H1 (cell line): ENCODE measurements around the gene ARHGEF4. TPM values are rescaled to one million over a fixed set of nuclear protein-coding genes. Genes with fewer than 3 reads are reported as not detected.

ENCODE experiments used
- CTCF ChIA-PET: fragments of 300-600 bp; sonication (Branson Sonifier 250); formaldehyde crosslinking; loops from one replicate; lab custom pipeline; 2021; ENCODE audit not compliant: partially characterized antibody; lab: Charles Lee
- POLR2A ChIA-PET: fragments of 300-600 bp; sonication (Branson Sonifier 250); formaldehyde crosslinking; loops from one replicate; lab custom pipeline; 2021; ENCODE audit warnings: inconsistent platforms; ENCODE audit not compliant: partially characterized antibody; lab: Charles Lee
- DNase-seq, 2 experiments: peaks; one replicate each; pipeline versions ENCODE4 v3.0.0 to v3.0.0-alpha.2; 2010 to 2022; ENCODE audit warnings: low spot score in 2 of 2, low read depth in 1 of 2, mixed read lengths in 1 of 2
- FAIRE-seq: peaks from 2 replicates; lab custom pipeline; 2011; peaks lifted over from hg19 to GRCh38; lab: Jason Lieb, UNC
- H2AFZ ChIP-seq: 2 replicates; pipeline ENCODE4 v1.8.1; 2012; ENCODE audit warnings: low read length, inconsistent platforms
- H2AK5ac ChIP-seq: 2 replicates; pipeline ENCODE4 v1.6.1; 2013; ENCODE audit warnings: low read depth, low read length
- H2BK120ac ChIP-seq: replicated peaks from 2 replicates; pipeline ENCODE3; 2013; ENCODE audit warnings: low read depth, low read length, inconsistent platforms
- H2BK12ac ChIP-seq: 2 replicates; pipeline ENCODE4 v1.6.1; 2013; ENCODE audit warnings: low read depth, low read length
- H2BK15ac ChIP-seq: 2 replicates; pipeline ENCODE4 v1.6.1; 2013; ENCODE audit warnings: low read length
- H2BK20ac ChIP-seq: 2 replicates; pipeline ENCODE4 v1.6.1; 2013; ENCODE audit warnings: low read length
- H2BK5ac ChIP-seq: 2 replicates; pipeline ENCODE4 v1.6.1; 2013; ENCODE audit warnings: low read depth, low read length
- H3K14ac ChIP-seq: 2 replicates; pipeline ENCODE4 v1.6.1; 2013; ENCODE audit warnings: inconsistent platforms; ENCODE audit not compliant: insufficient read length
- H3K18ac ChIP-seq: 2 replicates; pipeline ENCODE4 v1.6.1; 2013; ENCODE audit warnings: low read length; ENCODE audit errors: extremely low read depth
- H3K23ac ChIP-seq: 2 replicates; pipeline ENCODE4 v1.6.1; 2013; ENCODE audit warnings: inconsistent platforms; ENCODE audit not compliant: insufficient read length
- H3K23me2 ChIP-seq: 2 replicates; pipeline ENCODE4 v1.6.1; 2013; ENCODE audit warnings: low read depth, low read length
- H3K27ac ChIP-seq: 2 replicates; pipeline ENCODE4 v1.6.1; 2011; ENCODE audit warnings: low read depth, low read length, inconsistent platforms
- H3K27me3 ChIP-seq, 4 experiments: replicated peaks in 1 of 4; 1 replicate in 1 of 4; 2 replicates in 3 of 4; pipeline versions ENCODE4 v1.6.1 to v1.8.1; 2011 to 2013; ENCODE audit warnings: low read length in 3 of 4, mild to moderate bottlenecking in 3 of 4, inconsistent platforms in 2 of 4, mixed read lengths in 2 of 4, moderate library complexity in 1 of 4; ENCODE audit not compliant: control insufficient read depth in 3 of 4, insufficient read depth in 3 of 4; ENCODE audit errors: extremely low read depth in 1 of 4
- H3K36me3 ChIP-seq, 4 experiments: 2 replicates each; pipeline versions ENCODE4 v1.6.1 to v1.8.1; 2011 to 2013; ENCODE audit warnings: mild to moderate bottlenecking in 4 of 4, low read length in 3 of 4, moderate library complexity in 2 of 4, control low read depth in 1 of 4, inconsistent platforms in 1 of 4; ENCODE audit not compliant: insufficient read depth in 4 of 4, control insufficient read depth in 2 of 4
- H3K4ac ChIP-seq: replicated peaks from 2 replicates; pipeline ENCODE3; 2013; ENCODE audit warnings: low read length, low read depth, mixed read lengths, inconsistent platforms; ENCODE audit not compliant: insufficient read length
- H3K4me1 ChIP-seq, 4 experiments: replicated peaks in 1 of 4; 1 replicate in 1 of 4; 2 replicates in 3 of 4; pipeline versions ENCODE4 v1.6.1 to v1.8.1; 2011 to 2013; ENCODE audit warnings: low read length in 3 of 4, inconsistent platforms in 2 of 4, mixed read lengths in 1 of 4; ENCODE audit not compliant: insufficient read depth in 4 of 4, control insufficient read depth in 3 of 4
- H3K4me2 ChIP-seq, 2 experiments: 2 replicates each; pipeline versions ENCODE4 v1.6.1 to v1.8.1; 2011 to 2013; ENCODE audit warnings: low read depth in 2 of 2, low read length in 2 of 2, control low read depth in 1 of 2, inconsistent platforms in 1 of 2, mild to moderate bottlenecking in 1 of 2; ENCODE audit not compliant: insufficient read depth in 1 of 2
- H3K4me3 ChIP-seq, 4 experiments: fragments of 200-600, 300-600 bp in 1 of 4; sonication (generic), shearing (Covaris generic), sonication (Bioruptor Twin) in 1 of 4; 2 replicates each; pipeline versions ENCODE4 v1.5.1 to v1.8.1; 2011 to 2016; ENCODE audit warnings: low read length in 4 of 4, low read depth in 3 of 4, control low read depth in 2 of 4, inconsistent platforms in 2 of 4, mild to moderate bottlenecking in 2 of 4, mixed read lengths in 1 of 4, moderate library complexity in 1 of 4; ENCODE audit not compliant: insufficient read depth in 2 of 4; ENCODE audit errors: extremely low read depth in 1 of 4
- H3K56ac ChIP-seq: replicated peaks from 2 replicates; pipeline ENCODE3; 2013; ENCODE audit warnings: low read depth, mild to moderate bottlenecking, mixed read lengths, low read length, inconsistent platforms; ENCODE audit not compliant: insufficient read length
- H3K79me1 ChIP-seq: 2 replicates; pipeline ENCODE4 v1.6.1; 2013; ENCODE audit warnings: low read depth, low read length, control low read depth
- H3K79me2 ChIP-seq, 2 experiments: 2 replicates each; pipeline versions ENCODE4 v1.6.1 to v1.8.1; 2012 to 2013; ENCODE audit warnings: low read length in 2 of 2, mild to moderate bottlenecking in 2 of 2, inconsistent platforms in 1 of 2; ENCODE audit not compliant: insufficient read depth in 2 of 2, control insufficient read depth in 1 of 2
- H3K9ac ChIP-seq, 4 experiments: replicated peaks in 1 of 4; 1 replicate in 1 of 4; 2 replicates in 3 of 4; pipeline versions ENCODE4 v1.6.1 to v1.8.1; 2011 to 2013; ENCODE audit warnings: low read depth in 3 of 4, low read length in 3 of 4, control low read depth in 2 of 4, mild to moderate bottlenecking in 2 of 4, moderate library complexity in 2 of 4, inconsistent platforms in 1 of 4; ENCODE audit errors: extremely low read depth in 1 of 4
- H3K9me3 ChIP-seq, 2 experiments: 2 replicates each; pipeline versions ENCODE4 v1.6.1 to v1.8.1; 2012 to 2013; ENCODE audit warnings: mild to moderate bottlenecking in 2 of 2, moderate library complexity in 2 of 2, control low read depth in 1 of 2, inconsistent platforms in 1 of 2, low read depth in 1 of 2, low read length in 1 of 2, mixed read lengths in 1 of 2; ENCODE audit not compliant: insufficient read depth in 2 of 2
- H4K20me1 ChIP-seq, 2 experiments: replicated peaks in 1 of 2; 2 replicates each; pipeline versions ENCODE3 to v1.8.1; 2011 to 2013; ENCODE audit warnings: inconsistent platforms in 2 of 2, low read length in 2 of 2, mild to moderate bottlenecking in 1 of 2; ENCODE audit not compliant: insufficient read depth in 2 of 2, control insufficient read depth in 1 of 2
- H4K5ac ChIP-seq: 2 replicates; pipeline ENCODE4 v1.6.1; 2013; ENCODE audit warnings: low read length, low read depth, mixed read lengths, inconsistent platforms; ENCODE audit not compliant: insufficient read length
- H4K8ac ChIP-seq: 2 replicates; pipeline ENCODE4 v1.8.0; 2013; ENCODE audit warnings: mild to moderate bottlenecking, moderate library complexity, low read length, inconsistent platforms; ENCODE audit not compliant: insufficient read depth; ENCODE audit errors: extremely low read depth
- H4K91ac ChIP-seq: replicated peaks from 2 replicates; pipeline ENCODE3; 2013; ENCODE audit warnings: low read length, mixed read lengths, inconsistent platforms; ENCODE audit not compliant: insufficient read length
- CBX8 ChIP-seq: fragments of 300-800, 300-1000 bp; sonication (generic); IDR thresholded peaks from 2 replicates; pipeline ENCODE4 v1.7.1; 2016; ENCODE audit warnings: low read depth, low read length, borderline replicate concordance
- EP300 ChIP-seq, 2 experiments: IDR thresholded peaks; 1 replicate in 1 of 2; 2 replicates in 1 of 2; pipeline ENCODE4 v1.6.1; 2011 to 2012; ENCODE audit warnings: low read depth in 2 of 2, low read length in 2 of 2, mild to moderate bottlenecking in 2 of 2, borderline replicate concordance in 1 of 2, inconsistent platforms in 1 of 2, moderate library complexity in 1 of 2
- FOSL1 ChIP-seq: IDR thresholded peaks from 2 replicates; pipeline ENCODE4 v1.6.1; 2011; ENCODE audit warnings: mild to moderate bottlenecking, low read depth, low read length, moderate library complexity; ENCODE audit not compliant: insufficient read depth
- GTF2F1 ChIP-seq: IDR thresholded peaks from 2 replicates; pipeline ENCODE4 v1.6.1; 2012; ENCODE audit warnings: low read depth, low read length, improper control_type of control experiment, borderline replicate concordance
- HDAC2 ChIP-seq, 2 experiments: fragments of 300-600 bp in 1 of 2; sonication (generic) in 1 of 2; IDR thresholded peaks; 2 replicates each; pipeline ENCODE4 v1.6.1; 2011 to 2012; ENCODE audit warnings: low read depth in 2 of 2, low read length in 2 of 2, mild to moderate bottlenecking in 2 of 2, moderate library complexity in 2 of 2, borderline replicate concordance in 1 of 2, inconsistent platforms in 1 of 2
- NRF1 ChIP-seq: IDR thresholded peaks from 2 replicates; pipeline ENCODE4 v1.6.1; 2011; ENCODE audit warnings: mild to moderate bottlenecking, low read depth, low read length, improper control_type of control experiment
- RAD21 ChIP-seq, 2 experiments: IDR thresholded peaks in 1 of 2; conservative IDR thresholded peaks in 1 of 2; 2 replicates each; pipeline ENCODE4 v1.6.1; 2011; ENCODE audit warnings: low read depth in 2 of 2, low read length in 2 of 2, improper control_type of control experiment in 1 of 2, inconsistent platforms in 1 of 2, mild to moderate bottlenecking in 1 of 2, moderate library complexity in 1 of 2
- SP2 ChIP-seq: IDR thresholded peaks from 2 replicates; pipeline ENCODE4 v1.6.1; 2012; ENCODE audit warnings: mild to moderate bottlenecking, low read length, inconsistent platforms
- TCF12 ChIP-seq: IDR thresholded peaks from 2 replicates; pipeline ENCODE4 v1.6.1; 2011; ENCODE audit warnings: low read depth, mild to moderate bottlenecking, low read length
- ZNF274 ChIP-seq: IDR thresholded peaks from 2 replicates; pipeline ENCODE4 v1.7.0; 2012; ENCODE audit warnings: low read length, borderline replicate concordance; ENCODE audit errors: extremely low read depth
- WGBS, 2 experiments: shearing (Covaris generic) in 1 of 2; methylation state at CpG; one replicate each; pipeline versions ENCODE4 v1.1.6 to v1.1.7; 2013 to 2015; ENCODE audit warnings: low lambda C conversion rate in 2 of 2, mixed read lengths in 2 of 2, inconsistent platforms in 1 of 2, low coverage in 1 of 2, missing lambda C conversion rate in 1 of 2; ENCODE audit not compliant: insufficient replicate concordance in 2 of 2, insufficient coverage in 1 of 2, insufficient read length in 1 of 2; ENCODE audit errors: extremely low coverage in 1 of 2, missing lambda C conversion rate in 1 of 2; 5-methylcytosine and 5-hydroxymethylcytosine counted together
- polyA plus RNA-seq, 7 experiments: library from polyadenylated mRNA; depleted of rRNA in 3 of 7; stranded (reverse) in 5 of 7; unstranded in 2 of 7; fragments of >200 nt in 5 of 7; fragments of 200-250 nt in 2 of 7; gene quantifications; 1 replicate in 5 of 7; 2 replicates in 1 of 7; 4 replicates in 1 of 7; pipeline versions ENCODE4 v1.2.1 to v1.2.3, GENCODE V29; 2011 to 2013; ENCODE audit warnings: missing spikeins in 2 of 7, mixed read lengths in 2 of 7
- total RNA-seq: library from RNA; stranded (reverse); fragmentation: NEBNext Ultra II Directional; extraction: Animal tissue kit (Norgen Biotek cat#: 25700); gene quantifications from 2 replicates; pipeline ENCODE4 v1.2.1, GENCODE V29; 2021
- TF ChIP-seq, protein P1 (sequence below): IDR thresholded peaks from 2 replicates; pipeline ENCODE4 v1.6.1; 2011; ENCODE audit warnings: low read length, improper control_type of control experiment

Gene ARHGEF4
- total and polyA plus RNA-seq, 2 of the 8 experiments (the other 6 are each of a cell fraction or from before 2014, with no cell fraction given): 10.6 to 14.6 TPM

DNA sequence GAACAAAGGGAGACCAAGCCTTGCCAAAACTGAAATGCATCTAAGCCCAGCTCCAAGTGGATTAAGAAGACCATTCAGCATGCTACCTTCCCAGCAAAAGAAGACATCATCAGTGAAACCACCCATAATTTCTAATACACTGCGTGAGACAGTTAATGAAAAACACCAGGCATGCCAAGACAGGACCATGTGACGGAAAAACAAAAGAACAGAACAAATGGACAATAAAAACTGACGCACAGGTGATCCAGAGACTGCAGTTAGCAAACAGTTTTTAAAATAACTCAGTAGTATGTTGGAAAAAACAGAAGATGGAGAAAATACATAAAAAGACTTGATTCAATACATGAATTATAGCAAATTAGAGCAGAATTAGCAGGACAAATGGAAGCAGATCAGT lies 241.3 kb downstream of the ARHGEF4 start:
- H2AFZ ChIP-seq: no peak overlapping the region
- no peak overlapping the region for H3K4me3 ChIP-seq
- peaks cover 20% of the 10 kb centered on the region for H3K79me1 ChIP-seq
- H3K27ac ChIP-seq: no peak overlapping the region
- no peak overlapping the region for H2AK5ac ChIP-seq
- H3K56ac ChIP-seq: no peak overlapping the region
- H3K14ac ChIP-seq: no peak overlapping the region
- H3K23me2 ChIP-seq: 0 out of 2 replicates have a peak, but pooled peaks cover 2% of the 10 kb centered on the region
- H3K4me2 ChIP-seq: no peak overlapping the region
- peaks cover 17 to 90% of the 10 kb centered on the region in 2 experiments for H3K79me2 ChIP-seq
- DNase-seq (no peak), FAIRE-seq (no peak)
- H3K23ac ChIP-seq: no peak overlapping the region
- H2BK5ac ChIP-seq: no peak overlapping the region
- peaks cover 16 to 72% (median 43%) of the 10 kb centered on the region in 4 experiments; a peak in 7 of 8 replicates for H3K36me3 ChIP-seq
- H4K8ac ChIP-seq: no peak overlapping the region
- peaks cover 0 to 13% (median 6%) of the 10 kb centered on the region in 4 experiments; a peak in 4 of 7 replicates for H3K4me1 ChIP-seq
- H3K18ac ChIP-seq: no peak overlapping the region
- H3K27me3 ChIP-seq: no peaks in the 10 kb centered on the region
- H2BK15ac ChIP-seq: no peak overlapping the region
- H4K91ac ChIP-seq: no peak overlapping the region
- no peak overlapping the region for H2BK120ac ChIP-seq
- no peak overlapping the region for H2BK12ac ChIP-seq
- no peaks in the 10 kb centered on the region for H3K9me3 ChIP-seq
- POLR2A ChIA-PET: interaction anchor here (1.0 to 1.6 kb wide), 3 partner anchors 9 to 16 kb away, joined by 3 to 5 read pairs (median 4); no protein-coding TSS in a partner anchor
- WGBS, 2 experiments: 94% methylated on average over 3 of the region's 3 CpGs; no CpG with 5 or more reads in 1 of the 2 experiments
- no peak overlapping the region for H3K4ac ChIP-seq
- H4K20me1 ChIP-seq: peaks cover 22 to 25% of the 10 kb centered on the region in 2 experiments
- H2BK20ac ChIP-seq: no peak overlapping the region
- H3K9ac ChIP-seq: no peak overlapping the region
- no peak overlapping the region for H4K5ac ChIP-seq
- CTCF ChIA-PET: interaction anchor here (1.3 to 1.7 kb wide), 2 partner anchors 12 to 40 kb away, joined by 3 read pairs; no protein-coding TSS in a partner anchor
- TF ChIP-seq SP2 (no peak), RAD21 (IDR thresholded peaks at IDR 0.05 in 1 of 2, conservative IDR thresholded peaks at IDR 0.05 in 1 of 2; ENCODE audit: low read depth in 2 of 2, low read length in 2 of 2) (no peak), ZNF274 (no peak), FOSL1 (no peak), NRF1 (no peak), EP300 (IDR thresholded peaks at IDR 0.05; ENCODE audit: borderline replicate concordance in 1 of 2, low read depth in 2 of 2, low read length in 2 of 2) (no peak), CBX8 (no peak), HDAC2 (IDR thresholded peaks at IDR 0.05; ENCODE audit: borderline replicate concordance in 1 of 2, low read depth in 2 of 2, low read length in 2 of 2) (no peak), TCF12 (no peak), GTF2F1 (no peak)
- TF ChIP-seq, protein P1, sequence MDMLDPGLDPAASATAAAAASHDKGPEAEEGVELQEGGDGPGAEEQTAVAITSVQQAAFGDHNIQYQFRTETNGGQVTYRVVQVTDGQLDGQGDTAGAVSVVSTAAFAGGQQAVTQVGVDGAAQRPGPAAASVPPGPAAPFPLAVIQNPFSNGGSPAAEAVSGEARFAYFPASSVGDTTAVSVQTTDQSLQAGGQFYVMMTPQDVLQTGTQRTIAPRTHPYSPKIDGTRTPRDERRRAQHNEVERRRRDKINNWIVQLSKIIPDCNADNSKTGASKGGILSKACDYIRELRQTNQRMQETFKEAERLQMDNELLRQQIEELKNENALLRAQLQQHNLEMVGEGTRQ: no peak
